HG02885 (cell line): Measurements from ENCODE around the gene HDAC10.
A peak's percentile ranks its signal among the peaks of the same experiment; 100 is the strongest.

Source experiments
- ATAC-seq: cut with Tn5 transposase; IDR thresholded peaks from one replicate; pipeline ENCODE4 v1.9.1; 2021; ENCODE audit warnings: mild to moderate bottlenecking; ENCODE audit not compliant: unreplicated experiment, poor library complexity

The HDAC10 gene

DNA sequence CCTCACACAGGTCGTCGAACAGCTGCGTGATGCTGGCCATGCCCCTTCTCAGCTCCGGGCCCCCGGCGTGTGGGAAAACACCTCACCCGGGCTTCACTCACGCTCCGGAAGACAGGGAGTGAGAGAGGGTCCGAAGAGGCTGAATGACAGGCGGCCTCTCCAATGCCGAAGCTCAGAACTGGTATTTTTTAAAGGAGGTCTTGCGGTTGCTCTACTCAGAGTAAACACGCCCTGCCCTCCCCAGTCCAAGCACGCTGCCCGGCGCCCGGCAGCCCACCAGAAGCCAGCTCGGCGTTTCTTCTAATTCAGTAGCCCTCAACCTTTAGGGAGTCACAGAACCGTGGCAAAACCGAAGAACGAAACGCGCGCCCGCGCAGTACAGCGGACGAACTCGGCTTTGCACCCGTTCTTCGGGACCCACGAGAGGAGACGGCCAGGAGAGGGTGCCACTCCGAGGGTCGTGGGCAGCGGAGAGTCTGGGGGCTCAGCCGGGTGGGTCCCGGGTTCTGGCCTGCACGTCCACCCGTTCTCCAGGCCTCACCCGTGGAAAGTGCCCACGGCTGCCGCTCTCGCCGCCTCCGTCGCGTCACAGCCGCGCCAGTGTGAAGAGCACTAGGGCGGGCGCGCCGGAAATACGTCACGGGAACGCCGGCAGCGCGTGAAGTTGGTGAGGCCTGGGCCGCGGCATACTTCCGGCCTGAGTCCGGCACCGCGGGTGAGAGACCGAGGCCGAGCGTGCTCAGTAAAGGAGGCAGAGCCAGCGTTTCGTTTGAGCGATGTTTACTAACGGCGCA lies 6.4 kb downstream of the HDAC10 start, which contains the start of gene TUBGCP6:
TUBGCP6 (minus strand) TSS at position 604 of the 794 bp plus-strand sequence; CDS start at position 40, 564 bp downstream.
- peak; percentile 74 for ATAC-seq

DNA sequence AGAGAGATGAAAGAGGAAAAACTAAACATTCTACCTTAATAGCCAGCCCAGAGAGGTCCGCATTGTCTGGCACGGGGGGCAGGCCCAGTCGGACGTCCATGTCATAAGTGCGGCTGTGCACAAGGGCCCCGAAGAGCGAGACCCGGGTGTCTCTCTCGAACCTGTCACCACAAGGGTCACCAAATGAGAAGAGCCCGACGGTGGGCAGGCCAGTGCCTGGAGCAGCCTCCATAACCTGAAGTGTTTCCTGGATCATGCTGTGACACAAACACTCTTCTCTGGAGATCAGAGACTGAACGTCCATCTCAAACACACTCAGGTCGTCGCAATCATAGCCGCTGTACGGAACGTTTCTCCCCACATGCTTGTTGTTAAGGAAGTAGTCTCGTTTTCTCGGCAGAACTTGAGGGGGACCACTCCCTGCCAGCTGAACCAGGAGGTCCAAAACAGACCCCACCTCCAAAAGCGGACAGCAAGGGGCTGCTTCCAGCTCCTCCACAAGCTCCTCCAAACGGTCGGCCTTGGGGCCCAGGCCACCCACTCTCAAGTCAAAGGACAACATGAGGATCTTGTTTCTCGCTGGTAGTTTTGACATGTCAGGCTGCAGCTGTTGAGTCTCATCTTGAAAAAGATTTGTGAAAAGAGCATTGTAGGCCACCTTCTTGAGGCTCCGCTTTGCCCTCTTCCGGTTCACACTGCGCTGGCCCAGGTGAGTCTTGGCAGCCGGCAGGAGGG lies 7.2 kb downstream of the HDAC10 start:
- no peak for ATAC-seq

DNA sequence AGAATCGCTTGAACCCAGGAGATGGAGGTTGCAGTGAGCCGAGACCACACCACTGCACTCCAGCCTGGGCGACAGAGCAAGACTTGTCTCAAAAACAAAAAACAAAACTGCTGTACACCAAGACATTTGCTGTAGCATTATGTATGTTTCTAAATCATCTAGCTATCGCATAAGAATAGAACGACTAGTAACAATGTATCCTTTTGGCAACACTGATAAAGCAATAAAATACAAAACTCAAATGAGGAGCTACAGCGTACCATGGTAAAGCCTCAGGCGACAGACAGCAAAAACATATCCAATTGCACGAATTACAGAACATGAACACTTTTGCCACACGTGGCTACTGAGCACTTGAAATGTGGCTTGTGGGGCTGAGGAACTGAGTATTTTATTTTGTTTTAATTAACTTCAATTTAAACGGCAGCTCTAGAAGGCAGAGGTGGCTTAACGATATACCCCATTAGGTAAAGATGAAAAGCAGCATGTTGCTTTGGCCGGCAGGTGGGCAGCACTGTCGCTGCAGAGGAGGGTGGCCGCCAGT lies 8.6 kb downstream of the HDAC10 start:
- ATAC-seq, result no peak

DNA sequence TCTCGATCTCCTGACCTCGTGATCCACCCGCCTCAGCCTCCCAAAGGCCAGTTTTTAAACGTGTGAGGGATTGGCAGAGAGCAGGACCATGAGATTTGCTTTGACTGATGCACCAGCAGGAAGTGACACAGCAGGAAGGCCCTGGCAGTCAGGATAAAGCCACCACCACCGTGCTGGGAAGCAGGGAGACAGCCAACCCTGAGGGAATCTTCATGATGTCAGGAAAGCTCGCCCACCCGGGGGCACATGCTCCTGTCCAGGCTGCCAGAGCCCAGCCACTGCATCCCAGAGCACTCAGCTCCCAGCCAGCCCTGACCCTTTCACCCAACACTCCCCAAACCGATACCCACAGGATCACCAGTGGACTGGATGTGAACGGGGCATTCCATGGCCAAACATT lies 12.3 kb downstream of the HDAC10 start:
- no peak for ATAC-seq

DNA sequence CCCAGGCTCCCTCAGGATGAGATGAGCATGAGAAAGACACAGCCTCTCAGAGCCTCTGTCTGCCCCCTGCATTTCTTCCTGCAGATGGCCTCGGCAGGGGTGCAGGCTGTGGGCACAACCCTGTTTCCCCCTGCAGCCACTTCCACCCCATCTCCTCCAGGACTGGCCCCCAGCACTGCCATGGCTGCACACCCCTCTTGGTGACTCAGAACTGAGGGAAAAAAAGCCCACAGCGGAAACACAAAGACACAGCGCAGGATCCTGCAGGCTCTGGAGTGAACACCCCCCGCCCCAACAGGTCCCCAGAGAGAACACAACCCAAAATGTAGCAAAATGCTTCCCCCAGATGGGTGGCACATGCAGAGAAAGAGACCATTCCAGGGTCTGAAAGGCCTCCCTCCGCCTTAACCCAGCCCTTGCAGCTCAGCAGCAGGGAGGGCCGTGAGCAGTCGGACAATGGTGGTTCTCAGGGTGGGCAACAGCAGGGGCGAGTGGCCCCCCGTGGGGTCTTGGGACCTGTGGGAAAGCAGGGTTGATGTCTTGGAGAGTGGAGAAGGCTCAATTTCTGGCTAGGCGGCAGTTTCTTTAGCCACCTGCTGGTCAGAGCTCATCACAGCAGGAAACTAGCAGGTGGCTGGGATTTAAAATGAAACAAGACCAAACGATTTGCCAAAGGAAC lies 14.2 kb downstream of the HDAC10 start:
- ATAC-seq, result no peak

DNA sequence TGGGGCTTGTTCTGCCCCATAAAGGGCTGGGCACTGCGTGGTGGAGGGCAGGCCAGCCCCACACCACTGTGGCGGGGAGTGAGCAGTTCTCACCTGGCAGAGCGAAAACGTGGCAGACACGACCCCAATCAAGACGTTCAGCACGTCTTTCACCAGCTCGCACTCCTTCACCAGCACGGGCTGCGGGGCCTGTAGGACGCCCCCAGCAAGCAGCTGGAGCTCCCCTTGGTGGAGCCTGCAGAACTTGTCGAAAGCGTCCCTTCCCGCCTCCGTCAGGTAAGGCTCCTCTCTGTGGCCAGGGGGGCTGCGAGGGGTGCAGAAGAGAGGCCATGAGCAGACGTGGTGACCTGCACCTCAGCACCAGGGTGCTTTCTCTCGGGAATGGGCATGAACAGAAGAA lies 17.8 kb downstream of the HDAC10 start:
- ATAC-seq, result no peak

DNA sequence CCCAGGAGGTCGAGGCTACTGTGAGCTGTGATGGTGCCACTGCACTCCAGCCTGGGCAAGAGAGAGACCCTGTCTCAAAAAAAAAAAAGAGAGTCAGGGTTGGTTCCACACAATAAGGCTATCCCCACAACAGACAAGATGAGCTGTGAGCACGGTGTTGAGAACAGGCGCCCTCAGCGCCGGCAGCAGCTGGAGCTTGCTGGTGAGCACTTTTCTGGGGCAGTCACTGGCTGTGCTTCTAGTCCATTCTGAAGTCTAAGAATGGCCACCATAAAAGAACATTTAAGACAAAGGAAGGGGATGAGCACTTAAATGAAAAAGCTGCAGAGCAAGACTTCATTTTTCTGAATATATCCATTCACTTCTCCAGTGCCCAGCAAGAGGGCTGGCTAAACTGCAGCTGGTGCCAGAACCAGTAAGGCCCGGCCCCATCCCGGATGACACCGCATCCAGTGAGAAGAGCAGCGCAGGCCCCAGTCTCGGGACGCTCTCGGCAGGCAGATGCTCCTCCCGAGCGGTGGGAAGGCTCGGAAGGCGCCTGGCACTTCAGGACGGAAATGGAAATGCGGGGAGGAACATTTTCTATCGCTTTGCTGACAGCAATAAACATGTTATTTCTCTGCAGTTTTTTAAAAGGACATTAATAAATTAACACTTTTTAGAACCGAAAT lies 18.4 kb downstream of the HDAC10 start:
- no peak for ATAC-seq

DNA sequence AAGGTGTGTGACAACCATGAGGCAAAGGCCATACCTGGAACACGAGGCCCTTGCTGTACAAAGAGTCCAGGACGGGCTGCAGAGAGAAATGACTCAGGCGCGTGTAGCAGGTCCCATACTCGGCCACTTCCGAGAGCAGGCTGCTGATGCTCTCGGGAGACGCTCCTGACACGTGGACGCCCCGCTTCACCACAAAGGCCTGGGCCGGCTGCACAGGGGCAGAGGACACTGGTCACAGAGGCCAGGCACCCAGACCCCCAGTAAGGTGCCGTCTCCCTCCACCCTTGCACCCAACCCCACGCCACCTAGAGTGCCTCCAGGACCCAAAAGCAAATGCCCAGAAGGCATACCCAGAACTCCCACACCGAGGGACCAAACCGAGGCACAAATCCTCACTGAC lies 21.7 kb downstream of the HDAC10 start:
- no peak for ATAC-seq

DNA sequence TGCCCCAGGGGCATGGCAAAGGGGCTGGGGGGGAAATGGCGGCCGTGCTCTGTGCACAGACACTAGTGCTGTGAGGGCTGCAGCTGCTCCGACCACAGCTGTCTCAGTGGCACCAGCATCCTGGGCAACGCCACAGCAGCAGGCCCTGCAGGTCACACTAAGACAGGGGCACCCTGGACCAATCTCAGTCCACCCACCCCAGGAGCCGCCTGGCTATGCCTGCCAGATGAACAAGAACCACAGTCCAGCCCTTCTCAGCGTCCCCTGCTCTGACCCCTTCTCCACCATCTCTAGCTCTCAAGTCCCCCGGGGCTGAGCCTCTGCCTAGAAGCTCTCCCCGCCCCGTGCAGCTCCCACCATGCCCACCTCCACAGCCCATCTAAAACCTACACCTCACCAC lies 22.7 kb downstream of the HDAC10 start:
- ATAC-seq, result no peak

DNA sequence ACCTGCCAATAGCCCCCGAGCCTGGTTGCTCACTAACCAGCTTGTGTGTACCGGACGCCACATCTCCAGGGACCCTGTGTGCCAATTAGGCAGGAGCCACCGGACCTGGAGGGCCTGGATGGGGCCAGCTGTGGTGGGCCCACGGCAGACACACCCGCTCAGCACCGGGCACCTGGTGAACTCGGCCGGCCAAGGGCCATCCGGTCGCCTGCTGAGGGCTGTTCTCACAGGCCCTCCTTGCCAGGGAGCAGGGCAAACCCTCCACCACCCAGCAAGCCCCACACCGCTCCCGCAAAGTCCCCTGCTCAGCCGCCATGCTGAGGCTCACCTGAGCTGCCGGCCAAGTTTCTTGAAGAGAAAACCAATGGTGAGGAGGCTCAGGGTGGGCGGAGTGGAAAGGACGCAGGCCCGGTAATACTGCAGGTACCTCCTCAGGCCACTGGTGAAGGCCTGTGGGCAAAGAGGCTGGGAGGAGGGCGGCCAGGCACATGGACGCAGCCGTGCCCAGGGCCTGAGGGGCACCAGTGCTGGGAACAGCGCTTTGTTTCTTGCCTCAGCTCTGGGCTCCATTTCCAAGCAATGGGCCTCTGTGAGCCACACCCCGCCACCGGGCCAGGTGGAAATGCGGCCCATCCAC lies 23.4 kb downstream of the HDAC10 start:
- ATAC-seq, result no peak

DNA sequence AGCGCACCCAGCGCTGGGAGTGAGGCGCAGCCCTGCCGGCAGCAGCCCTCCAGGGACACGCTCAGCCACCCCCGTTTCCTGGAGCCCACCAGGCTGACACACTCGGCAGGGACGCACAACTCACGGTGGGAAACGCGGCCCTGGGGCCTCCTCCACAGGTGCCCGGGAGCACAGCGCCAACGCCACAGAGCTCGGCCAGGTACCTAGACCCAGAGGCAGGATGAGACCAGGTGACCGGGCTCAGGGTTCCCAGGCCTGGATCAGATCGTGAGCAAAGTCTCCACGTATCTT lies 24.2 kb downstream of the HDAC10 start:
- no peak for ATAC-seq

DNA sequence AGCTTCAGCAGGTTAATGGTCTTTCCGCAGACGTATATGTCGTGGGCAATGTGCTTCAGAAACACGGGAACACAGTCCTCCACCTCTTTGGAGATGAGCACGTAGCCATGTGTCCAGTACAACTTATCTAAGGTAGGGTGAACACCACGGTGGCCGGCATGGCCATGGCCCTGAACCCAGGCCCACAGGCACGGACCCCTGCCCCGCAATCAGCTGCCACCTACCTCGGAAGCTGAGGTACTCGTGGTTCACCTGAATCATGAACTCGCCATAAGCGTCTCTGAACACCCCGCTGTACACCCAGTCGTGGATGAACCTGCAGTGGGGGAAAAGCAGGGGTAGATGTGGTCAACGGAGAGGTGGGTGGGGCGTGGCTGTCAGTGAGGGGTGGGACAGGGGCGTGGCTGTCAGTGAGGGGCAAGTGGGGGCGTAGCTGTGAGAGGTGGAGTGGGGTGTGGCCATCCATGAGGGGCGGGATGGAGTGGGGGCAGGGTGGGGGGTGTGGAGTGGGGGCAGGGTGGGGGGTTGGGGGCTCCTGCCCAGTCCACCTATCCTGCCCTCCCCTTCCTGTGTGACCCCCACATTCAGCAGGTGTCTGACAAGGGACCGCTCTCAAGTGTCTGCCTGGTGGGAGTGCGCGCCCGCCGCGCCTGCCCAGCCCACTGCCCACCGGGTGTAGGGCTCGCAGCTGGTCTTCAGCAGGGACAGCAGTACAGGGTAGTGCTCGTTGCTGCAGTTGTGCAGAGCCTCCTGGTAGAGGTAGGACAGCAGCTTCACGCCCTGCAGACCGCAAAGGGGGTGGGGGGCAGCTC lies 24.8 kb downstream of the HDAC10 start:
- no peak for ATAC-seq

DNA sequence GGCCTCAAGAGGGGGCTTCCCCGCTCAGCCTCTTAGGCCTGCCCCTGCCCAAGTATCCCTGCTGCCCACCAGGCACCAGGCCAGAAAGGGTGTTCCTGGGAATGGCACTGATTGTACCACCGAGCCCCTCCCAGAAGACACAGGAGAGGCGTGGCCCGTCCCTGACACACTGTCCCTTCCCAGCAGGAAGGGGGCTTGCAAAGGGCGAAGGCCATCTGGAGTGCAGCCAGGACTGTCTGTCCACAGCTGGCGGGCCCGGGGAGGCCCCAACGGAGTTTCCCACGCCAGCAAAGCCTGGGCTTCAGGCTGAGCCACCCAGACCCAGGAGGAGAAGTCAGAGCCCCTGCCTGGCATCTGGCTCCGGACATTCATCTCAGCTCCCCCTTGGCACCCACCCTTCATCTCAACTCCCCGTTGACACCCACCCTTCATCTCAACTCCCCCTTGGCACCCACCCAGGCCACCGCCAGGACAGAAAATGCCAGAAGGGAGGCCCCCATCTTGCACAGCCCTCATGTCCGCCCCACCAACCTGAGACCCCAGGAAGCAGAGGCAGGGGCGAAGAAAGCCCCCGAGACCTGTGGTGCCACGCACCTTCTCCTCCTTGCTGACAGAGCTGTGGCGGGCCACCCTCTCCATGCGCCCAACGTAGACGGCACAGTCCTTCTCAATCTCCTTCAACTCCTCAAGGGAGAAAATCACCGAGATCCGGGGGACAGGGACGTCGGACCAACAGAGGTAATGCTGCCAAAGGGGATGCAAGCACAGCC lies 25.7 kb downstream of the HDAC10 start:
- ATAC-seq, result no peak

DNA sequence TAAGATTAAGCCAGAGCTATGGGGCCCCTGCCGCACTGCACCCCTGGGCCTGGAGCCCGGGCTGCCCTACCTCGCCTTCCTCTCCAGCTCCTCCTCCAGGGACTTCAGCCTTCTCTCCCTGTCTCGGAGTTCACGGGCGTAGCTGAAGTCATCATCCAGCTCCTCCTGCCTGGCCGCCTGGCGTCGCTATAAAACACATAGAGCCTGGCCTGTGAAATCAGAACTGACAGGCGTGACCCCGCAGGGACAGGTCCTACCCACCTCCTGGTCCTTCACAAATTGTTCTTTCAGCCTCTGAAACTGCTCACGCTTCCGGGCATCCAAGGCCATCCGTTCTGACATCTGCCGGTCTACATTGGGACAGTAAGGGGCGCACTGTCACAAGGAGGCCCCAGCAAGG lies 27.0 kb downstream of the HDAC10 start:
- no peak for ATAC-seq

DNA sequence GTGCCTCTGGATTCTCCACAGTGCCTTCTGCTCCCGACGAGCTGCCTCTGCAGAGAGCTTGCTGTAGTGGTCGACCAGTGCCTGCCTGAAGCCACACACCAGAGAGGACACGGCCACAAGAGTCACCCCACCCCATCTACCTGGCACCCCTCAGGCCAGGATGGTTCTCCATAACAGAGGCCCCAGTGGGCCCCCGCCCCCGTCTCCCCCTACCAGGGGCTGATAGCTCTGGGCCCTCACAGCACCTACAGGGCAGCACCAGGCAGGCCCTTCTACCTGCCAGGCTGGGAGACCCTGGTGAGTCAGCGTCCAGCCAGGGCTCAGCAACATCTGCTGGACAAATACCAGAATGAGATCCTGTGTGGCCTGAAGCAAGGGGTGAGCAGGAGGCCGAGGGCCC lies 28.6 kb downstream of the HDAC10 start:
- no peak for ATAC-seq

DNA sequence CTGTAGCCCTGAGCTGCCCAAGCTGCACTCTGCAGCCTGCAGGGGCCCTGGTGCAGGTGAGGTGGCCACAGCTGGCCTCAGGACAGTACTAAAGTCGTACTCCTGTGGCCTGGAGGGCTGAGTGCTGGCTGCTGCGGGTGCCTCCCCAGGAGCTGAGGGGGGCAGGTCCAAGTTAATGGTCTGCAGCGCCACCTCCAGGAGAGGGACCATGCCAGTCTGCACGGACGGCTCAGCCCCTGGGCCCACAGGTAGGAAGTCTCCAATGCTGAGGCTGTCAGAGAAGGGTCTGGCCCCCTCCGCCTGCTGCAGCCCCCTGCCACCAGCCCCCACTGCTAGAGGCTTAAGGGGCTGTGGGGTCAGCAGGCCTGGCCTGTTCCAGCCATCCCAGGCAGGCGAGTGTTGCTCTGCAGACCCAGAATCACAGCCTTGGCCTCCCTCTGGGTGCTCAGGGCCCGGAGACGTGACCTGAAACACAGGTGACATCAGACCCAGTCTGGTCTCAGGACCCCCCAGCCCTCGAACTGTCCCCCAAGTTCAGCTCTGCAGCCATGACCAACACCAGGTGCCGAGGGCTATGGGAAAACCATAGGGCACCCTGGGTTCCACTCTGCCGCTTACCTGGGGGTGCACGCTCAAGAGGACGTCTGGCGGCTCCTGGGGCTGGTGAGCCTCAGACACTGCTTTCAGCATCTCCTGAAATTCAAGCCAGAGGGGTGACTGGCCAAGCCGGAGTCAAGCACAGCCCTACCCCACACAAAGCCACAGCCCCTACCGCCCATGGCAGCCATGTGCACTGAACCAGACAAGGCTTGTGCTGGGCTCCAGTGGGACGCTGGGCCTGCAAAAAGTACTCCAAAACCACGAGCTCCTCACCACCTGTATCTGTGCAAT lies 29.4 kb downstream of the HDAC10 start:
- ATAC-seq, result no peak

DNA sequence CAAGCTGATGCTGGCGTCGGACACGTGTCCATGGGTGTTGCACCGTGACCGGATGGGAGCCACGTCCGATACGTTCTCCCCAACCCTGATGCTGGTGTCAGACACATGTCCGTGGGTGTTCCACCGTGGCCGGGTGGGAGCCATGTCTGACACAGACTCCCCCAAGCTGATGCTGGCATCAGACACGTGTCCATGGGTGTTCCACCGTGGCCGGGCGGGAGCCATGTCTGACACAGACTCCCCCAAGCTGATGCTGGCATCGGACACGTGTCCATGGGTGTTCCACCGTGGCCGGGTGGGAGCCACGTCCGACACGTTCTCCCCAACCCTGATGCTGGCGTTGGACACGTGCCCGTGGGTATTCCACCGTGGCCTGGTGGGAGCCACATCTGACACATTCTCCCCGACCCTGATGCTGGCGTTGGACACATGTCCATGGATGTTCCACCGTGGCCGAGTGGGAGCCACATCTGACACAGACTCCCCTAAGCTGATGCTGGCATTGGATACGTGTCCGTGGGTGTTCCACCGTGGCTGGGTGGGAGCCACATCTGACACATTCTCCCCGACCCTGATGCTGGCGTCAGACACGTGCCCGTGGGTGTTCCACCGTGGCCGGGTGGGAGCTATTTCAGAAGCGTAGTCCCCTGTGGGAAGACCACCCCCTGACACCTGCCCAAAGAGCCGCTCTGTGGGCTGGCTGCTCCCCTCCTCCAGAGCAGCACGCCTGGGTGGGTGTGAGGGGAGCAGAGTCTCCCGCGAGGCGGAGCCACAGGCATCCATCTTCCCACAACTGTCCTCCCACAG lies 30.3 kb downstream of the HDAC10 start:
- ATAC-seq, result no peak
